K562 (cell line): ENCODE results near the gene NXPH4. TPM values are rescaled to one million over a fixed set of nuclear protein-coding genes. Genes with fewer than 3 reads are reported as not detected.

ENCODE experiments used
- ADNP ChIP-seq: fragments of 200-800 bp; sonication (Bioruptor generic); IDR thresholded peaks from 2 replicates; pipeline ENCODE4 v1.6.1; 2016; ENCODE audit warnings: missing genetic modification characterization, missing compliant biosample characterization
- C11orf30 ChIP-seq: fragments of 450-650 bp; IDR thresholded peaks from 2 replicates; pipeline ENCODE4 v1.6.1; 2016; ENCODE audit warnings: low read depth, mild to moderate bottlenecking
- CHD2 ChIP-seq: IDR thresholded peaks from 2 replicates; pipeline ENCODE4 v1.6.1; 2011; ENCODE audit warnings: low read depth, low read length
- CSDE1 ChIP-seq, 2 experiments: fragments of 450-650 bp; IDR thresholded peaks; 2 replicates each; pipeline ENCODE4 v1.6.1; 2016; ENCODE audit warnings: mild to moderate bottlenecking in 1 of 2
- ESRRA ChIP-seq: fragments of 450-650 bp; IDR thresholded peaks from 2 replicates; pipeline ENCODE4 v1.6.1; 2014; ENCODE audit warnings: low read depth, mild to moderate bottlenecking, moderate library complexity, borderline replicate concordance
- GABPB1 ChIP-seq: sonication (generic); formaldehyde crosslinking; IDR thresholded peaks from 2 replicates; pipeline ENCODE4 v1.8.0; 2022; ENCODE audit warnings: mild to moderate bottlenecking, missing genetic modification reagents
- HDAC1 ChIP-seq, 2 experiments: fragments of 450-650 bp; IDR thresholded peaks; 2 replicates each; pipeline ENCODE4 v1.6.1; 2016 to 2017; ENCODE audit warnings: inconsistent platforms in 1 of 2, mild to moderate bottlenecking in 1 of 2, moderate library complexity in 1 of 2
- ILF3 ChIP-seq: fragments of 450-650 bp; IDR thresholded peaks from 2 replicates; pipeline ENCODE4 v1.6.1; 2018; ENCODE audit warnings: antibody characterized with exemption, mild to moderate bottlenecking, moderate library complexity, borderline replicate concordance
- KLF10 ChIP-seq: fragments of 250-450 bp; sonication (Bioruptor Pico); IDR thresholded peaks from 2 replicates; pipeline ENCODE4 v1.6.1; 2021; ENCODE audit warnings: matching md5 sums
- L3MBTL2 ChIP-seq: fragments of 450-650 bp; IDR thresholded peaks from 2 replicates; pipeline ENCODE4 v1.6.1; 2016; ENCODE audit warnings: mild to moderate bottlenecking, moderate library complexity
- PCBP2 ChIP-seq: fragments of 200-400 bp; formaldehyde crosslinking; IDR thresholded peaks from 2 replicates; pipeline ENCODE4 v1.6.1; 2018; ENCODE audit warnings: low read length, low read depth, mild to moderate bottlenecking, moderate library complexity; ENCODE audit not compliant: poor library complexity, severe bottlenecking
- PHB ChIP-seq: fragments of 250-450 bp; sonication (Bioruptor Pico); IDR thresholded peaks from 2 replicates; pipeline ENCODE4 v1.5.0; 2021
- PHF21A ChIP-seq: fragments of 450-650 bp; IDR thresholded peaks from 2 replicates; pipeline ENCODE4 v1.6.1; 2017; ENCODE audit warnings: low read depth, borderline replicate concordance
- POLR2A ChIP-seq: fragments of 450-650 bp; conservative IDR thresholded peaks from 2 replicates; pipeline ENCODE4 v1.6.1; 2016
- PTTG1 ChIP-seq: fragments of 450-650 bp; IDR thresholded peaks from 2 replicates; pipeline ENCODE4 v1.6.1; 2016; ENCODE audit warnings: low read depth, mild to moderate bottlenecking, missing genetic modification characterization, missing compliant biosample characterization
- RAD51 ChIP-seq: fragments of 450-650 bp; IDR thresholded peaks from 2 replicates; pipeline ENCODE4 v1.7.1; 2016; ENCODE audit warnings: low read depth, mild to moderate bottlenecking, borderline replicate concordance
- SAFB ChIP-seq: fragments of 200-400 bp; formaldehyde crosslinking; IDR thresholded peaks from 2 replicates; pipeline ENCODE4 v1.6.1; 2017; ENCODE audit warnings: low read depth, low read length, borderline replicate concordance
- SAP30 ChIP-seq: fragments of 200-600 bp; sonication (generic); IDR thresholded peaks from 2 replicates; pipeline ENCODE4 v1.6.1; 2012; ENCODE audit warnings: borderline replicate concordance, low read depth, mild to moderate bottlenecking, moderate library complexity, low read length, control low read depth, inconsistent platforms; ENCODE audit not compliant: insufficient read depth, poor library complexity, severe bottlenecking
- SPI1 ChIP-seq: IDR thresholded peaks from 2 replicates; pipeline ENCODE4 v1.6.1; 2011; ENCODE audit warnings: low read depth, low read length, control low read depth, borderline replicate concordance
- ZEB2 ChIP-seq: fragments of 450-650 bp; IDR thresholded peaks from 2 replicates; pipeline ENCODE4 v1.6.1; 2016
- polyA plus RNA-seq, 8 experiments: library from polyadenylated mRNA; depleted of rRNA in 4 of 8; stranded (reverse) in 5 of 8; unstranded in 3 of 8; fragments of >200 nt; fragmentation: Nextera tagmentation in 2 of 8; fragmentation: Illumina TruSeq in 1 of 8; extraction: Ambion mirVana in 2 of 8; extraction: Trizol in 1 of 8; gene quantifications; 2 replicates each; pipeline versions ENCODE4 v1.2.1 to v1.2.3, GENCODE V29; 2011 to 2014; ENCODE audit warnings: inconsistent platforms in 1 of 8, missing spikeins in 1 of 8
- total RNA-seq, 7 experiments: library from RNA; depleted of rRNA in 6 of 7; stranded (reverse); fragments of >200 nt in 6 of 7; fragmentation: Illumina TruSeq in 2 of 7; extraction: Trizol in 2 of 7; gene quantifications; 2 replicates each; pipeline versions ENCODE4 v1.2.1 to v1.2.3, GENCODE V29; 2011 to 2021; ENCODE audit warnings: low replicate concordance in 1 of 7
- TF ChIP-seq, protein P1 (sequence below): sonication (generic); formaldehyde crosslinking; IDR thresholded peaks from 2 replicates; pipeline ENCODE4 v1.8.1; 2023; ENCODE audit warnings: mild to moderate bottlenecking, missing genetic modification reagents
- TF ChIP-seq, protein P2 (sequence below): fragments of 200-800 bp; sonication (Bioruptor generic); IDR thresholded peaks from 2 replicates; pipeline ENCODE4 v1.6.1; 2017; ENCODE audit warnings: missing genetic modification characterization, missing compliant biosample characterization
- TF ChIP-seq, protein P3 (sequence below): IDR thresholded peaks from 2 replicates; pipeline ENCODE4 v1.6.1; 2014; ENCODE audit warnings: antibody characterized with exemption
- TF ChIP-seq, protein P4 (sequence below): fragments of 250-450 bp; sonication (Bioruptor Pico); IDR thresholded peaks from 2 replicates; pipeline ENCODE4 v1.5.0; 2021

The NXPH4 gene
- total and polyA plus RNA-seq, 9 of the 15 experiments (the other 6 are each of a cell fraction or from before 2014, with no cell fraction given) = 0.49 to 2.7 (median 1.1) TPM; not detected in 4

GRCh38 chr12:57216014-57216911, at the start of gene NXPH4 (continued):
- no peak for TF ChIP-seq GABPB1 (CRISPR knock-in tag)
- TF ChIP-seq, protein P1, sequence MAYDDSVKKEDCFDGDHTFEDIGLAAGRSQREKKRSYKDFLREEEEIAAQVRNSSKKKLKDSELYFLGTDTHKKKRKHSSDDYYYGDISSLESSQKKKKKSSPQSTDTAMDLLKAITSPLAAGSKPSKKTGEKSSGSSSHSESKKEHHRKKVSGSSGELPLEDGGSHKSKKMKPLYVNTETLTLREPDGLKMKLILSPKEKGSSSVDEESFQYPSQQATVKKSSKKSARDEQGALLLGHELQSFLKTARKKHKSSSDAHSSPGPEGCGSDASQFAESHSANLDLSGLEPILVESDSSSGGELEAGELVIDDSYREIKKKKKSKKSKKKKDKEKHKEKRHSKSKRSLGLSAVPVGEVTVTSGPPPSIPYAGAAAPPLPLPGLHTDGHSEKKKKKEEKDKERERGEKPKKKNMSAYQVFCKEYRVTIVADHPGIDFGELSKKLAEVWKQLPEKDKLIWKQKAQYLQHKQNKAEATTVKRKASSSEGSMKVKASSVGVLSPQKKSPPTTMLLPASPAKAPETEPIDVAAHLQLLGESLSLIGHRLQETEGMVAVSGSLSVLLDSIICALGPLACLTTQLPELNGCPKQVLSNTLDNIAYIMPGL = no peak
- TF ChIP-seq PTTG1 (tag) = no peak
- TF ChIP-seq, protein P2, sequence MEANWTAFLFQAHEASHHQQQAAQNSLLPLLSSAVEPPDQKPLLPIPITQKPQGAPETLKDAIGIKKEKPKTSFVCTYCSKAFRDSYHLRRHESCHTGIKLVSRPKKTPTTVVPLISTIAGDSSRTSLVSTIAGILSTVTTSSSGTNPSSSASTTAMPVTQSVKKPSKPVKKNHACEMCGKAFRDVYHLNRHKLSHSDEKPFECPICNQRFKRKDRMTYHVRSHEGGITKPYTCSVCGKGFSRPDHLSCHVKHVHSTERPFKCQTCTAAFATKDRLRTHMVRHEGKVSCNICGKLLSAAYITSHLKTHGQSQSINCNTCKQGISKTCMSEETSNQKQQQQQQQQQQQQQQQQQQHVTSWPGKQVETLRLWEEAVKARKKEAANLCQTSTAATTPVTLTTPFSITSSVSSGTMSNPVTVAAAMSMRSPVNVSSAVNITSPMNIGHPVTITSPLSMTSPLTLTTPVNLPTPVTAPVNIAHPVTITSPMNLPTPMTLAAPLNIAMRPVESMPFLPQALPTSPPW (CRISPR knock-in tag) = peak; percentile 73
- no peak for TF ChIP-seq PHB
- no peak for TF ChIP-seq KLF10
- peak in 1 of 2 experiments; percentile 38; a peak in 1 of 4 replicates for TF ChIP-seq HDAC1 (IDR thresholded peaks at IDR 0.05)
- TF ChIP-seq, protein P3, sequence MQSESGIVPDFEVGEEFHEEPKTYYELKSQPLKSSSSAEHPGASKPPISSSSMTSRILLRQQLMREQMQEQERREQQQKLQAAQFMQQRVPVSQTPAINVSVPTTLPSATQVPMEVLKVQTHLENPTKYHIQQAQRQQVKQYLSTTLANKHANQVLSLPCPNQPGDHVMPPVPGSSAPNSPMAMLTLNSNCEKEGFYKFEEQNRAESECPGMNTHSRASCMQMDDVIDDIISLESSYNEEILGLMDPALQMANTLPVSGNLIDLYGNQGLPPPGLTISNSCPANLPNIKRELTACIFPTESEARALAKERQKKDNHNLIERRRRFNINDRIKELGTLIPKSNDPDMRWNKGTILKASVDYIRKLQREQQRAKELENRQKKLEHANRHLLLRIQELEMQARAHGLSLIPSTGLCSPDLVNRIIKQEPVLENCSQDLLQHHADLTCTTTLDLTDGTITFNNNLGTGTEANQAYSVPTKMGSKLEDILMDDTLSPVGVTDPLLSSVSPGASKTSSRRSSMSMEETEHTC = no peak
- TF ChIP-seq POLR2A = no peak
- TF ChIP-seq ILF3 = no peak
- peak; percentile 87 for TF ChIP-seq ESRRA
- no peak for TF ChIP-seq ADNP
- no peak for TF ChIP-seq RAD51
- no peak for TF ChIP-seq PCBP2
- TF ChIP-seq CSDE1 (IDR thresholded peaks at IDR 0.05) = no peak
- no peak for TF ChIP-seq SPI1
- TF ChIP-seq CHD2 = no peak
- no peak for TF ChIP-seq SAP30
- 0 out of 2 replicates have a peak, but pooled peaks have one; percentile 15 for TF ChIP-seq ZEB2
- TF ChIP-seq, protein P4, sequence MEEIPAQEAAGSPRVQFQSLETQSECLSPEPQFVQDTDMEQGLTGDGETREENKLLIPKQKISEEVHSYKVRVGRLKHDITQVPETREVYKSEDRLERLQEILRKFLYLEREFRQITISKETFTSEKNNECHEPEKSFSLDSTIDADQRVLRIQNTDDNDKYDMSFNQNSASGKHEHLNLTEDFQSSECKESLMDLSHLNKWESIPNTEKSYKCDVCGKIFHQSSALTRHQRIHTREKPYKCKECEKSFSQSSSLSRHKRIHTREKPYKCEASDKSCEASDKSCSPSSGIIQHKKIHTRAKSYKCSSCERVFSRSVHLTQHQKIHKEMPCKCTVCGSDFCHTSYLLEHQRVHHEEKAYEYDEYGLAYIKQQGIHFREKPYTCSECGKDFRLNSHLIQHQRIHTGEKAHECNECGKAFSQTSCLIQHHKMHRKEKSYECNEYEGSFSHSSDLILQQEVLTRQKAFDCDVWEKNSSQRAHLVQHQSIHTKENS (CRISPR knock-in tag) = no peak
- peak; percentile 86 for TF ChIP-seq L3MBTL2
- TF ChIP-seq C11orf30 = no peak
- TF ChIP-seq PHF21A = no peak
- TF ChIP-seq SAFB = no peak
